Gastrocnemius medialis (tissue), 4 donors: ENCODE measurements around the gene PRKCA. TPM values are rescaled to one million over a fixed set of nuclear protein-coding genes. Genes with fewer than 3 reads are reported as not detected.

Source experiments
- ATAC-seq, 2 donors: fragments of 150-250 bp; one replicate each; pipeline ENCODE4 v1.9.1; 2016
- DNase-seq, 2 donors: peaks; one replicate each; pipeline ENCODE4 v3.0.0-alpha.2; 2019
- H3K27ac ChIP-seq, 4 donors: fragments of 200-600 bp; sonication (generic); 1 replicate in 1 of 4; 2 replicates in 3 of 4; pipeline ENCODE4 v1.5.1; 2016 to 2018; ENCODE audit warnings: mild to moderate bottlenecking in 2 of 4, moderate library complexity in 1 of 4
- H3K27me3 ChIP-seq, 3 donors: fragments of 200-600 bp; sonication (generic) in 2 of 3; 1 replicate in 1 of 3; 2 replicates in 2 of 3; pipeline versions ENCODE4 v1.5.1 to v1.6.0; 2016 to 2019; ENCODE audit warnings: mild to moderate bottlenecking in 1 of 3, moderate library complexity in 1 of 3
- H3K36me3 ChIP-seq, 2 donors: fragments of 200-600 bp; sonication (generic) in 1 of 2; one replicate each; pipeline ENCODE4 v1.5.1; 2017 to 2018
- H3K4me1 ChIP-seq, 2 donors: fragments of 200-600 bp; sonication (generic) in 1 of 2; one replicate each; pipeline ENCODE4 v1.5.1; 2016 to 2017; ENCODE audit warnings: mild to moderate bottlenecking in 2 of 2
- H3K4me3 ChIP-seq, 4 donors: fragments of 200-600 bp; sonication (generic) in 3 of 4; 1 replicate in 1 of 4; 2 replicates in 3 of 4; pipeline ENCODE4 v1.5.1; 2016 to 2019; ENCODE audit warnings: mild to moderate bottlenecking in 2 of 4
- H3K9me3 ChIP-seq, 3 donors: fragments of 200-600 bp; sonication (generic) in 2 of 3; 1 replicate in 1 of 3; 2 replicates in 2 of 3; pipeline ENCODE4 v1.5.1; 2016 to 2019
- POLR2A ChIP-seq, 2 donors: fragments of 450-650 bp; IDR thresholded peaks; one replicate each; pipeline ENCODE4 v1.6.1; 2017; ENCODE audit warnings: antibody characterized with exemption in 2 of 2, mild to moderate bottlenecking in 2 of 2, moderate library complexity in 2 of 2
- in situ Hi-C, 4 donors: fragments of 200-750 bp; cut with MboI; loops; one replicate each; pipeline versions ENCODE4 v1.15.0 to v1.8.0; 2017; ENCODE audit warnings: low sequenced_read_pairs in 4 of 4
- intact Hi-C: fragments of 100-400 bp; cut with DNase I; formaldehyde crosslinking; loops from one replicate; pipeline ENCODE4 v1.15.1; 2023; ENCODE audit warnings: low total_unique reads
- total RNA-seq, 4 donors: library from RNA; depleted of rRNA; stranded (reverse); fragments of >200 nt; gene quantifications; one replicate each; pipeline versions ENCODE4 v1.1.0 to v1.2.3, GENCODE V29; 2016
- TF ChIP-seq, protein P1 (sequence below), 5 experiments: fragments of 450-650 bp in 3 of 5; fragments of 200-600 bp in 2 of 5; sonication (generic) in 2 of 5; IDR thresholded peaks in 4 of 5; conservative IDR thresholded peaks in 1 of 5; 1 replicate in 4 of 5; 2 replicates in 1 of 5; pipeline ENCODE4 v1.5.1; 2016 to 2019; ENCODE audit warnings: antibody characterized with exemption in 5 of 5, mild to moderate bottlenecking in 3 of 5, moderate library complexity in 3 of 5

Gene PRKCA
- total RNA-seq, 4 donors from 2014 or later = 7.6 to 16.8 (median 11.1) TPM

DNA sequence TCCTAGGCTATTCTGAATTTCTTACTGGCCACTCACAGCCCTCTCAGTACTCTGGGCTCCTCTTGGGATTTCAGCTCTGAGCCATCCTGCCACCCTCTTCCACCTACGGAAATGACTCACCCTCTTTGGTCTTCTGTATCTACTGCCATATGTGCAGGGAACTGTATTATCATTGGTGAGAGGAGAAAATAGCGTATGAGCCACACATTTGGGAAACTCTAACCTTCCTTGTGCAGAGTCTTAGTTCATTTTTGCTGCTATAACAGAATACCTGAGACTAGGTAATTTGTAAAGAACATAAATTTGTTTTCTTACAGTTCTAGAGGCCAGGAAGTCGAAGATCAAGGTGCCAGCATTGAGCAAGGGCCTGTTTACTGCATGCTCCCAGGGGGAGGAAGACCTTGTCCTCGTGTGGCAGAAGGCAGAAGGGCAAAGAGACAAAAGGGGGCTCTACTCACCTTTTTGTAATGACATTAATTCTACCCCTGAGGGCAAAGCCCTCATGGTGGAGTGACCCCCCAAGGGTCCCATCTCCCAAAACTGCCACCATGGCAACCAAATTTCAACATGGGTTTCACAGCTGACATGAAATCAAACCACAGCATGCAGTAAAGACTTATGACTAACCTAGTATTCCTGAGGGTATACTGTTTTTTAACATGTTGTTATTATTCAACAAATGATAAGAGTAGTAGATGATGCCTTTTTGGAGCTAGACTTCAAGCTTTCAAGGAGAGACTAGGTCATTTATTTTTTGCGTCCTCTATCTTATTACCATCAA lies 191.8 kb downstream of the PRKCA start:
- in situ Hi-C loops = no loop called here
- Histone ChIP-seq H3K4me1 (no peaks in the 10 kb centered on the region), H3K27ac (no peak overlapping the region), H3K9me3 (no peaks in the 10 kb centered on the region), H3K4me3 (no peak overlapping the region), H3K27me3 (no peaks in the 10 kb centered on the region), H3K36me3 (no peaks in the 10 kb centered on the region)
- intact Hi-C loops = no loop called here
- TF ChIP-seq POLR2A (IDR thresholded peaks at IDR 0.05) = no peak
- TF ChIP-seq, protein P1, sequence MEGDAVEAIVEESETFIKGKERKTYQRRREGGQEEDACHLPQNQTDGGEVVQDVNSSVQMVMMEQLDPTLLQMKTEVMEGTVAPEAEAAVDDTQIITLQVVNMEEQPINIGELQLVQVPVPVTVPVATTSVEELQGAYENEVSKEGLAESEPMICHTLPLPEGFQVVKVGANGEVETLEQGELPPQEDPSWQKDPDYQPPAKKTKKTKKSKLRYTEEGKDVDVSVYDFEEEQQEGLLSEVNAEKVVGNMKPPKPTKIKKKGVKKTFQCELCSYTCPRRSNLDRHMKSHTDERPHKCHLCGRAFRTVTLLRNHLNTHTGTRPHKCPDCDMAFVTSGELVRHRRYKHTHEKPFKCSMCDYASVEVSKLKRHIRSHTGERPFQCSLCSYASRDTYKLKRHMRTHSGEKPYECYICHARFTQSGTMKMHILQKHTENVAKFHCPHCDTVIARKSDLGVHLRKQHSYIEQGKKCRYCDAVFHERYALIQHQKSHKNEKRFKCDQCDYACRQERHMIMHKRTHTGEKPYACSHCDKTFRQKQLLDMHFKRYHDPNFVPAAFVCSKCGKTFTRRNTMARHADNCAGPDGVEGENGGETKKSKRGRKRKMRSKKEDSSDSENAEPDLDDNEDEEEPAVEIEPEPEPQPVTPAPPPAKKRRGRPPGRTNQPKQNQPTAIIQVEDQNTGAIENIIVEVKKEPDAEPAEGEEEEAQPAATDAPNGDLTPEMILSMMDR (IDR thresholded peaks at IDR 0.05 in 4 of 5, conservative IDR thresholded peaks at IDR 0.05 in 1 of 5) = no peak
- DNase-seq = no peak
- ATAC-seq = no peak

DNA sequence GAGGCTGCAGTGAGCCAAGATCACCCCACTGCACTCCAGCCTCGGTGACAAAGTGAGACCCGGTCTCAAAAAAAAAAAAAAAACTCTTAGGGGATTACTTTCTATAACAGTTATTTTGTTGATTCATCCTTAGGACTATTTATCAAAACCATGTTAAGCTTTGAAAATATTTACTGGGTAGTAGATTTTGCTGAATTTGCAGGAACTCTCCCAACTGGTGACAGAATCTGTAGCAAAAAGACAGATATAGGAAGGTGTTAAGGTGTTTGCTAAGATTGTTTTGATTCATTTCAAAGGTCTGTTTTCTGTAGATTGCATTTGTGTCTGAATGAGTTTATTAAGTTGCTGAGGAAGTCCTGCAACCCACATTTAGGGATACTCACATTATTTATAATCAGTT lies 192.6 kb downstream of the PRKCA start:
- Histone ChIP-seq H3K27me3 (no peaks in the 10 kb centered on the region), H3K4me3 (no peak overlapping the region), H3K36me3 (no peaks in the 10 kb centered on the region), H3K27ac (no peak overlapping the region), H3K4me1 (no peaks in the 10 kb centered on the region), H3K9me3 (no peaks in the 10 kb centered on the region)
- DNase-seq = no peak
- intact Hi-C loops (no loop called here), in situ Hi-C loops (no loop called here)
- no peak for ATAC-seq
- no peak for TF ChIP-seq POLR2A (IDR thresholded peaks at IDR 0.05)
- TF ChIP-seq, protein P1 (IDR thresholded peaks at IDR 0.05 in 4 of 5, conservative IDR thresholded peaks at IDR 0.05 in 1 of 5) = no peak

DNA sequence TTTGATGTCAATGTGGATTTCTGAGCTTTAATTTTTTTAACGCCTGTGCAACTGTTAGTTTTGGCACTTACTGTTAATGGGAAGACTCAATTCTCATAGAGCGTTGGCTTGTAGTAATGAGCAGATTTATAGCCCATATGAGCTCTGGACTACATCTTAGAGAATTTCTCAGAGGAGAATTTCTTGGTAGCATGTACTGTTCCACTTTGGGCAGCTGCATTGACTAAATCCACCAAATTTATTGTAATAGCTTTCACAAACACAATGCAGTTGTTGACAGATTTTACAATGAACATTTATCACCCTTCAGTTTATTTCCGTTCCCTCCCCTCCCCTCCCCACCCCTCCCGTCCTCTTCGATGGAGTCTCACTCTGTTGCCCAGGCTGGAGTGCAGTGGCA lies 193.9 kb downstream of the PRKCA start:
- Histone ChIP-seq H3K36me3 (no peaks in the 10 kb centered on the region), H3K9me3 (no peaks in the 10 kb centered on the region), H3K4me3 (no peak overlapping the region), H3K27ac (no peak overlapping the region), H3K27me3 (no peaks in the 10 kb centered on the region), H3K4me1 (no peaks in the 10 kb centered on the region)
- no peak for DNase-seq
- intact Hi-C loops (no loop called here), in situ Hi-C loops (no loop called here)
- ATAC-seq = no peak
- TF ChIP-seq POLR2A (IDR thresholded peaks at IDR 0.05) = no peak
- TF ChIP-seq, protein P1 (IDR thresholded peaks at IDR 0.05 in 4 of 5, conservative IDR thresholded peaks at IDR 0.05 in 1 of 5) = no peak

DNA sequence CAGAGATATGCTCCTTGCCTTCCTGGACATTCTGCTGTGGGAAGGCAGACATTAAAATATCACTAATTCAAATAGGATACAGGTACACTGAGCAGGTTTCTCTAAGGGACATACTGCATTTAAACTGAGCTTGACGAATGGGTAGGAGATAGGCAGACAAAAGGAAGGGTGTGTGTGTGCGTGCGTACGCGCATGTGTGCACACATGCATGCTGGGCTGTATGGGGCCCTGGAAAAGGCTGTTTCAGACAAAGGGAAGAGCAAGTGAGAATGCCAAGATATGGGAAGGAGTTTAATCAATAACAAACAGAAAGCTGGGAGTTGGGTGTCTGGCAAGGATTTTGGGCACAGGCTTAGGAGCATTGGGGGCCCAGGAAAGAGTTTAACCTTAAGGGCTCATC lies 196.2 kb downstream of the PRKCA start:
- ATAC-seq = no peak
- H3K4me1 ChIP-seq = no peaks in the 10 kb centered on the region
- no peak for TF ChIP-seq POLR2A (IDR thresholded peaks at IDR 0.05)
- TF ChIP-seq, protein P1 (IDR thresholded peaks at IDR 0.05 in 4 of 5, conservative IDR thresholded peaks at IDR 0.05 in 1 of 5) = no peak
- H3K36me3 ChIP-seq = no peaks in the 10 kb centered on the region
- H3K9me3 ChIP-seq = no peaks in the 10 kb centered on the region
- in situ Hi-C loops = no loop called here
- no peak overlapping the region for H3K4me3 ChIP-seq
- H3K27ac ChIP-seq = no peak overlapping the region
- H3K27me3 ChIP-seq = no peaks in the 10 kb centered on the region
- intact Hi-C loops = no loop called here
- no peak for DNase-seq

DNA sequence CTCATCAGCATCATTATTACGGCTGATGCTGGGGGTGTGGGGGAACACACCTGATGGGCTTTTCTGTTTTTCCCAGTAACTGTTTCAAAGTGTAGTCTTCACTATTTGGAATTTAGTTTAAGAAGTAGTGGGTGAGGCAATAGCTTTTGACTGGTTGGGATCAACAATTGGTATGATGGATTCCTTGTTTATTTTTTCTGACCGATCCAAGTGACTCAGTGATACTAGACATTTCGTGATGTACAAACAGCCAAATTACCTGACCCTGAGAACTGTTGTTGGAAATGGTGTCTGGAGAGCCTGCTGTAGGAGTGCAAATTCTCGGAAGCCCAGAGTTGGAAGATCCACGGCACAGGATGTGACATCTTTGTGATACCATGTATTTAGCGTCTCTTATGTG lies 204.2 kb downstream of the PRKCA start:
- H3K4me1 ChIP-seq = peaks cover 11% of the 10 kb centered on the region in 2 donors
- ATAC-seq (no peak), DNase-seq (no peak)
- in situ Hi-C loops (no loop called here), intact Hi-C loops (no loop called here)
- no peak overlapping the region for H3K4me3 ChIP-seq
- H3K27me3 ChIP-seq = no peaks in the 10 kb centered on the region
- H3K9me3 ChIP-seq = no peaks in the 10 kb centered on the region
- H3K36me3 ChIP-seq = no peaks in the 10 kb centered on the region
- H3K27ac ChIP-seq = no peak overlapping the region
- no peak for TF ChIP-seq POLR2A (IDR thresholded peaks at IDR 0.05)
- TF ChIP-seq, protein P1 (IDR thresholded peaks at IDR 0.05 in 4 of 5, conservative IDR thresholded peaks at IDR 0.05 in 1 of 5) = no peak
